Fibroblast of lung (primary cell): Measurements from ENCODE around the gene PITPNB. TPM values are rescaled to one million over a fixed set of nuclear protein-coding genes. Genes with fewer than 3 reads are reported as not detected.

ENCODE experiments used
- DNase-seq, 2 donors: peaks; one replicate each; pipeline versions ENCODE4 v3.0.0 to v3.0.0-alpha.2; 2010; ENCODE audit warnings: low read depth in 2 of 2
- H2AFZ ChIP-seq: 2 replicates; pipeline ENCODE4 v1.5.1; 2012; ENCODE audit warnings: low read length, control low read depth, inconsistent platforms
- H3K27ac ChIP-seq: 2 replicates; pipeline ENCODE4 v1.5.1; 2011; ENCODE audit warnings: low read length, control low read depth; ENCODE audit not compliant: insufficient read depth
- H3K27me3 ChIP-seq: 2 replicates; pipeline ENCODE4 v1.5.1; 2011; ENCODE audit warnings: mild to moderate bottlenecking, low read length; ENCODE audit not compliant: control insufficient read depth, insufficient read depth
- H3K36me3 ChIP-seq: 2 replicates; pipeline ENCODE4 v1.5.1; 2011; ENCODE audit warnings: low read length; ENCODE audit not compliant: control insufficient read depth, insufficient read depth
- H3K4me1 ChIP-seq: 2 replicates; pipeline ENCODE4 v1.5.1; 2011; ENCODE audit warnings: low read length; ENCODE audit not compliant: control insufficient read depth, insufficient read depth; ENCODE audit errors: extremely low read depth
- H3K4me2 ChIP-seq: 2 replicates; pipeline ENCODE4 v1.5.1; 2011; ENCODE audit warnings: low read length, control low read depth; ENCODE audit not compliant: insufficient read depth; ENCODE audit errors: extremely low read depth
- H3K4me3 ChIP-seq, 4 experiments: fragments of 200-600 bp in 1 of 4; sonication (generic) in 1 of 4; replicated peaks in 1 of 4; 2 replicates each; pipeline ENCODE4 v1.5.1; 2011 to 2016; ENCODE audit warnings: low read length in 4 of 4, low read depth in 3 of 4, mild to moderate bottlenecking in 3 of 4, control low read depth in 2 of 4, inconsistent platforms in 1 of 4, mixed read lengths in 1 of 4; ENCODE audit not compliant: insufficient read depth in 1 of 4; ENCODE audit errors: control extremely low read depth in 1 of 4
- H3K79me2 ChIP-seq: 2 replicates; pipeline ENCODE4 v1.5.1; 2012; ENCODE audit warnings: mild to moderate bottlenecking, low read length, inconsistent platforms; ENCODE audit not compliant: control insufficient read depth, insufficient read depth
- H3K9ac ChIP-seq: 2 replicates; pipeline ENCODE4 v1.5.1; 2011; ENCODE audit warnings: mild to moderate bottlenecking, low read length, control low read depth; ENCODE audit not compliant: insufficient read depth
- H3K9me3 ChIP-seq: 2 replicates; pipeline ENCODE4 v1.5.1; 2012; ENCODE audit warnings: low read depth, low read length; ENCODE audit not compliant: control insufficient read depth, insufficient read depth
- H4K20me1 ChIP-seq: 2 replicates; pipeline ENCODE4 v1.5.1; 2011; ENCODE audit warnings: low read length; ENCODE audit not compliant: control insufficient read depth, insufficient read depth; ENCODE audit errors: extremely low read depth
- EZH2 ChIP-seq: IDR thresholded peaks from 2 replicates; pipeline ENCODE4 v1.5.1; 2012; ENCODE audit warnings: low read length, control low read depth, mild to moderate bottlenecking; ENCODE audit errors: missing control alignments
- polyA plus RNA-seq, 2 donors: library from polyadenylated mRNA; depleted of rRNA in 1 of 2; stranded (reverse) in 1 of 2; unstranded in 1 of 2; fragments of >200 nt; gene quantifications; 2 replicates each; pipeline ENCODE4 v1.2.1, GENCODE V29; 2011 to 2012; ENCODE audit warnings: missing spikeins in 1 of 2
- total RNA-seq: library from RNA; depleted of rRNA; stranded (reverse); fragments of >200 nt; gene quantifications from 2 replicates; pipeline ENCODE4 v1.2.1, GENCODE V29; 2014
- TF ChIP-seq, protein P1 (sequence below), 2 donors: IDR thresholded peaks in 1 of 2; conservative IDR thresholded peaks in 1 of 2; 1 replicate in 1 of 2; 2 replicates in 1 of 2; pipeline ENCODE4 v1.5.1; 2011 to 2012; ENCODE audit warnings: low read length in 2 of 2, control low read depth in 1 of 2, inconsistent platforms in 1 of 2, low read depth in 1 of 2, mild to moderate bottlenecking in 1 of 2

PITPNB gene
- total and polyA plus RNA-seq, 2 donors (not counting 1 experiment from before 2014, with no cell fraction given): 42.4 to 79.4 TPM

DNA sequence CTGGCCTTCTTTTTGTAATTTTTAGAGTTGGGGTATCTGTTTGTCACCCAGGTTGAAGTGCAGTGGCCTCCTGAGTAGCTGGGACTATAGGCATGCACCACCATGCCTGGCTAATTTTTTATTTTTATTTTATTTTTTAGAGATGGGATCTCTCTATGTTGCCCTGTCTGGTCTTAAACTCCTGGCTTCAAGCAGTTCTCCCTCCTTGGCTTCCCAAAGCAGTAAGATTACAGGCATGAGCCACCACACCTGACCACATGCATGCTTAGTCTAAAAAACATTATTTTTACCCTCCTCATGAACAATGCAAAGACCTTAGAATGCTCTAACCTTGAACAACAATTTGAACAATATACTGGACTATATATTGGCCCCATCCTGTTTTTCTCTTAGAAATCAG lies 22.1 kb upstream of the PITPNB start:
- H3K79me2 ChIP-seq: no peaks in the 10 kb centered on the region
- no peaks in the 10 kb centered on the region for H3K36me3 ChIP-seq
- no peaks in the 10 kb centered on the region for H3K27me3 ChIP-seq
- H2AFZ ChIP-seq: no peak overlapping the region
- H3K4me1 ChIP-seq: no peaks in the 10 kb centered on the region
- no peak overlapping the region for H3K4me2 ChIP-seq
- H3K9me3 ChIP-seq: no peaks in the 10 kb centered on the region
- no peak overlapping the region for H3K27ac ChIP-seq
- TF ChIP-seq EZH2: no peak
- TF ChIP-seq, protein P1, sequence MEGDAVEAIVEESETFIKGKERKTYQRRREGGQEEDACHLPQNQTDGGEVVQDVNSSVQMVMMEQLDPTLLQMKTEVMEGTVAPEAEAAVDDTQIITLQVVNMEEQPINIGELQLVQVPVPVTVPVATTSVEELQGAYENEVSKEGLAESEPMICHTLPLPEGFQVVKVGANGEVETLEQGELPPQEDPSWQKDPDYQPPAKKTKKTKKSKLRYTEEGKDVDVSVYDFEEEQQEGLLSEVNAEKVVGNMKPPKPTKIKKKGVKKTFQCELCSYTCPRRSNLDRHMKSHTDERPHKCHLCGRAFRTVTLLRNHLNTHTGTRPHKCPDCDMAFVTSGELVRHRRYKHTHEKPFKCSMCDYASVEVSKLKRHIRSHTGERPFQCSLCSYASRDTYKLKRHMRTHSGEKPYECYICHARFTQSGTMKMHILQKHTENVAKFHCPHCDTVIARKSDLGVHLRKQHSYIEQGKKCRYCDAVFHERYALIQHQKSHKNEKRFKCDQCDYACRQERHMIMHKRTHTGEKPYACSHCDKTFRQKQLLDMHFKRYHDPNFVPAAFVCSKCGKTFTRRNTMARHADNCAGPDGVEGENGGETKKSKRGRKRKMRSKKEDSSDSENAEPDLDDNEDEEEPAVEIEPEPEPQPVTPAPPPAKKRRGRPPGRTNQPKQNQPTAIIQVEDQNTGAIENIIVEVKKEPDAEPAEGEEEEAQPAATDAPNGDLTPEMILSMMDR (conservative IDR thresholded peaks at IDR 0.05 in 1 of 2, IDR thresholded peaks at IDR 0.05 in 1 of 2; ENCODE audit: low read depth in 1 of 2, low read length in 2 of 2): no peak
- H4K20me1 ChIP-seq: no peaks in the 10 kb centered on the region
- H3K4me3 ChIP-seq: no peak overlapping the region
- DNase-seq: no peak
- no peak overlapping the region for H3K9ac ChIP-seq

DNA sequence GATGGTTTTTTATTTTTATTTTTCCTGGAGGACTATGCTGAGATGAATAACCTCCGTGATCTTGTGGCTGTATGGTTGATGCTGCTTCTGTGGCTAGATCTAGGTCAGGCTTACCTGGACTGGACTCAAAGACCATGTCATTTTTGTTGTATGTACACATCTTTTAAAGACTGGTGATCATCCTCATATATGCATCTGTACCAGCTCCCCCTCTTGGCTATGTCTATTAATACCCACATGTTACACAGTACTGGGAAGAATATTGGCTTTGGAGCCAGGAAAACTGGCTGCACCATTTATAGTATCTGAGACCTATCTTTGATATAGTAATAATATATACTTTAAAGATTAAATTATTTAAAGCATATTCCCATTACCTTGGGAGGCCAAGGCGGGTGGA lies 18.4 kb upstream of the PITPNB start:
- Histone ChIP-seq H3K4me1 (no peaks in the 10 kb centered on the region), H3K36me3 (no peaks in the 10 kb centered on the region), H3K4me3 (no peak overlapping the region), H3K79me2 (no peaks in the 10 kb centered on the region), H3K27me3 (no peaks in the 10 kb centered on the region), H3K9me3 (no peaks in the 10 kb centered on the region), H3K9ac (no peak overlapping the region), H4K20me1 (no peaks in the 10 kb centered on the region), H3K27ac (no peak overlapping the region), H2AFZ (no peak overlapping the region), H3K4me2 (no peak overlapping the region)
- TF ChIP-seq, protein P1 (conservative IDR thresholded peaks at IDR 0.05 in 1 of 2, IDR thresholded peaks at IDR 0.05 in 1 of 2; ENCODE audit: low read depth in 1 of 2, low read length in 2 of 2): peak in 1 of 2 donors; percentile 17
- no peak for TF ChIP-seq EZH2
- no peak for DNase-seq

DNA sequence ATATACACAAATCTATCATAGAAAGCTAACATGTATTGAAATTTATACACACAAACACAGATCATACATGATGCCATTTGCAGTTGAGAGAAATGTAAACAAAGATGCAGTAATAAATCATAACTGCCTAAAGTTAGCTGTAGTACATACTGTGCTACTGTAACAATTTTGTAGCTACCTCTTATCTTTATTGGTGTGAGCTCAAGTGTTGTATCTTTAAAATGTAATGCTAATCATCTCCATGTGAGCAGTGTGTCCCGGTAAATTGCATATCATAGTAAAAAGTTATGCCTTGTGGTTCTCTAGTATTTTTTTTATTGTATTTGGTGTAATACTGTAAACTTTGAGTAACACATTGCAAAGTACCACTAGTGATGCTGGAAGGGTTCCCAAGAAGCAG lies 16.8 kb upstream of the PITPNB start:
- Histone ChIP-seq H3K4me2 (no peak overlapping the region), H3K27ac (no peak overlapping the region), H2AFZ (no peak overlapping the region), H3K9me3 (no peaks in the 10 kb centered on the region), H3K9ac (no peak overlapping the region), H3K79me2 (no peaks in the 10 kb centered on the region), H4K20me1 (no peaks in the 10 kb centered on the region), H3K4me1 (no peaks in the 10 kb centered on the region), H3K27me3 (no peaks in the 10 kb centered on the region), H3K36me3 (no peaks in the 10 kb centered on the region), H3K4me3 (no peak overlapping the region)
- TF ChIP-seq, protein P1 (conservative IDR thresholded peaks at IDR 0.05 in 1 of 2, IDR thresholded peaks at IDR 0.05 in 1 of 2; ENCODE audit: low read depth in 1 of 2, low read length in 2 of 2): no peak
- TF ChIP-seq EZH2: no peak
- DNase-seq: no peak
